ENCODE results near the gene ENG.
"Not testable (repeated sequence)": the region's sequence is repeated elsewhere in the genome, so short reads cannot be mapped to it uniquely, and the experiment has no call there.

ENG gene

GRCh38 chr9:127854184-127854806 is at the start of gene ENG:
Gene ENG, minus strand, starts transcription at chr9:127854658. Its CDS starts 303 bp downstream, at chr9:127854355.
- DNase-seq (ENCODE audit: low read depth in 3 of 3) = peak in 1 of 3 experiments; percentile 15

DNA sequence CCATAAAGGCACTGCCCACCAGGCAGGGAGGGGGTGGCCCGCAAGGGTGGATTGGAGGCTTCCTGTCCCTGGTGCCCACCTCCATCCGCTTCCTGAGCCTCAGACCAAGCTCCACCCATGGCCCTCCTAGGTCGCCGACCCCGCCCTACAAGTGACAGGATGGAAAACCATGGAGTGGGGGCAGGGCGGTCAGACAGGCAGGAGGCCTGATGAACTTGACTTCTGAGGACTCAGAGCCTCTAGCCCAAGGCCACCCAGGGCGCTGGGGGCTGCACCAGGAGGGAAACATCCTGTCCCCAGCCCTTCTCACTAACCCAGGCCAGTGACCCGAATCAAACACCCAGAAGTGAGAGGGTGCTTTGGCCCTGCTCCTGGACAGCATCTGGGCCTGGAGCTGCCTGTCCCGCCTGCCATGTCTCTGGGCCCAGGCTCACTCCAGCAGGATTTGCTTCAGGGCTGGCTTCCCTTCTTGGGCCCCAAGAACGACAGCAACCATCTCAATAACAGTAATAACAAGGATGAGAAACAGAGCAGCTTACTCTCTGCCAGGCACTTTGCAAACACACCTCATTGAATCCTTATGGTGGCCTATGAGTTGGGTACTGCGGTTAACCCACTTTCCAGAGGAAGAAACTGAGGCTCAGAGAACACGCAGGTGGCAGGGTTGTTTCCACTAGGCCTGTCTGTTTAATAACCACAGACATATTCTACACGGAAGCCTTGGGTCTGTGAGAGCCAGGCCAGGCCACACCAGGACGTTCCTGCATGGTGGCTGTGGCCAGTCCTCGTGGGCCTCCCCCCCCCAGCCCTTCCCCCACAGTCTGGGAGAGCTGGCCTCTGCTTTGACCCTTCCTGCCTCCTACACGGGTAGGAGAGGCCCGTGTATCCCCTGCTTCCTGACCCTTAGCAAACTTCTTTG is 49.4 kb upstream of the ENG start:
- DNase-seq (ENCODE audit: low read depth in 3 of 3) = peak in 2 of 3 experiments; percentile 42 to 43

DNA sequence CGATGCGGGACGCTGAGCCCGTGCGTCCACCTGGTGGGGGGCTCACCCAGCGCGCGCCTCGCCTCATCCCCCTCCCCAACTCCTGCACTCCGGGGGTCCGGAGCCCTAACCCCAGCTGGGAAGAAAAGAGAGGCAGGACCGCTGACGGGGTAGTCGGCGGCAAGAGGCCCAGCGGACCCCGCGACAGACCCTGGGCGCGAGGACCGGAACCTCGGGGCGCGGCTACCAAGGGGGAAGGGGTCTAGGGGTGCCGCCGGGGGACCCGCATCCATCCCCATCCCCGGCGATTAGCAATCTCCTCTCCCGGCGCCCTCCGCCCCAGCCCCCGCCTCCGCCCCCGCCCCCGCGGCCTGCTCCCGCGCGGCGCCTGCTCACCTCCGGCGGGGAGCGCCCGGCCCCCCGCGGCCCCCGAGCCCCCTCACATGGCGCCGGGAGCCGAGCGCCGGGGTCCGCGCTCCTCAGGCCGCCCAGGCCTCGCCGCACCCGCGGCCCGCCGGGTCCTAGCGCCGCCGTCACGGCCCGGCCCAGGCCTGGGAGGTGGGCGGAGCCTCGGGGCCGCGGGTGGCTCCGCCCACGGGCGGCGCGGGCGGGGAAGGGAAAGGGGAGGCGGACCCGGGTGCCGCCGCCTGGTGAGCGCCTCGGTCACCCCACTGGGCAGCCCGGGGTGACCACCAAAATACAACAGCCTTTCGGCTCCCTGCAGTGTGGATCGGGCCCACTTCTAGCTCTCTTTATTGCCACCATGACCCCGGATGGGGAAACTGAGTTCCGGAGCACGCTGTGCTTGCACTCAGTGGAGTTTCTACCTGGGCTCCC is 44.9 kb upstream of the ENG start, which contains the start of gene ST6GALNAC6:
Gene ST6GALNAC6 (minus strand): TSS at position 476 of the 816 bp plus-strand sequence. CDS start 1,622 bp downstream, outside the sequence.
- peak; percentile 40 to 71 (median 55) for DNase-seq (ENCODE audit: low read depth in 3 of 3)

DNA sequence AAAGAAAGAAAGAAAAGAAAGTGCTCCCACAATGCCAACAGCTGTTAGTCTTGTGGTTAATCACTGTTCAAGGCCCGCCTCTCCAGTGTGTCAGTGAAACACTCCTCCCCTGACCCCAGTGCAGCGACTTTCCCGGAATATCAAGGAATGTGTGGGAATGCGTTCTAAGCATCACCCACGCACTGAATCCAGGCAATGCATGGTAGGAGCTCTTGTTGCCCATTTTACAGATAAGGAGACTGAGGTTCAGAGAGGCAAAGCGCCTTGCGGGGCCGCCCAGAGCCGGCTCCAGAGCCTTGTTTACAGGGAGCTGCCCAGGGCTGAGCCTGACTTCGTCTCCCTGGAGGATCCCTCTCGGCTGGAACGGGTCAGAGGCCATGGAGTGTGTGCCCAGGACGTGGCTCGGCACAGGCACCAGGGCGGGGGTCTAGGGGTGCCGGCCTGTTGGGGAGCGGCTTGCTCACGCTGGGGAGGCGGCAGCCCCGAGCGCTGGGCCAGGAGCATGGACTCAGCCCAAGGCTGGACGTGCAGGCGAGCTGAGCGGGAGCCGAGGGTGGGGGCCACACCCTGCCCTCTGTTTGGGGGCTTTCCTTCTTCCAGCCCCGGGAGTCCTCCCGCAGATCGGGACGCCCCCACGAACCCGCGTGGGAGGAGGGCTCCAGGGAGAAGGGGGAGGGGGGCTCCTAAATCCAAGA is 44.1 kb upstream of the ENG start:
- no peak for DNase-seq (ENCODE audit: low read depth in 3 of 3)

- DNase-seq (ENCODE audit: low read depth in 3 of 3) = no peak
Observed at GRCh38 chr9:127897193-127897692, 42.8 kb upstream of the ENG start.

DNA sequence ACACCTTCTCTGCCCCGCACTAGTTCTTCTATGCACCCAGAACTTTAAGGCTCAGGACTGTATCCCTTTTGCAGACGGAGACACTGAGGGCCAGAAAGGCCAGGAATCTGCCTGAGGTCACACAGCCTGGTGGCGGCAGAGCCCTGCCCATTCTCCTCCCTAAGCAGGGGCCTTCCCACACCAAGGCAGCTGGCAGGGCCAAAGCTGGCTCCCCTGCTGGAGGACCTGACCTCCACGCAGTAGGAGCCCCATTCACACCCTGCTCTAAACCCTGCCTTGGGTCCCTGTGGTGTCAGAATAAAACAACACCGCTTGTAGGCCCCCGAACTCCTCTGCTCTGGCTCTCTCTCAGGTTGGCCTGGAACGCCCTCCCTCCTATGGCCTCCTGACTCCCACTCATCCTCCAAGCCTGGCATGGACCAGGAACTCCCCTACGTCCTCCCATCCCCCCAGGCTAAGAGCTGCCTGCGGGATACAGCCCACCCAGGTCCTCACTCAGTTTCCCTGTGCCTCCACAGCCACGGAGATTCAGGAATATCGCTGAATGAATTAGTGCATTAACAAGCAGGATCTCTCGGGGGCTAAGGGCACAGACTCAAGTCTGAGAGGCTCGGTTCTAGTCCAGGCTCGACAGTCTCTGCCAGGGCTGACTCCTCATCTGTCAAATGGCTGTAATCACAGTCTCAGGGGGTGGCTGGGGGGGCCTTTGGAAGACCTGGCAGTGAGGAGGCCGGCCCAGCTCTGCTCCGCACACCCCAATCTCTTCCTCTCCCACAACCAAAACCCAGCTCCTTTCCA is 42.1 kb upstream of the ENG start:
- no peak for DNase-seq (ENCODE audit: low read depth in 3 of 3)

DNA sequence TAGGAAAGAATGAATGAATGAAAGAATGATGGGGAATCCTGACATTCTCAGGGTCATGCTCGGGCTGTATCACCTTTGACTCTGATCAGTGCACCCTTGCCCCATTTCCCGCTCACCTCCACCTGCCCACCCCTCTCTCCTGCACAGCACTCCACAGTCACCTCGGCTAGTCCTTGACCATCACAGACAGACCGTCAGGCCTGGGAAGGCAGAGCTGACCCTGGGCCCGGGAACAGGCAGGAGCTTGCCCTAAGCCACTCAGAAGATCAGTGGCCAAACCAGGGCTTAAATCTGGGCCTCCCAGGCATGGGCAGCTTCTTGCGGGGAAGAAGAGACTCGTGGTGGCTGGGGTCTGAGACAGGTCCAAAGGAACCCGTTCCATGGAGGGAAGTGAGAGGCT is 41.4 kb upstream of the ENG start:
- DNase-seq (ENCODE audit: low read depth in 3 of 3) = no peak

DNA sequence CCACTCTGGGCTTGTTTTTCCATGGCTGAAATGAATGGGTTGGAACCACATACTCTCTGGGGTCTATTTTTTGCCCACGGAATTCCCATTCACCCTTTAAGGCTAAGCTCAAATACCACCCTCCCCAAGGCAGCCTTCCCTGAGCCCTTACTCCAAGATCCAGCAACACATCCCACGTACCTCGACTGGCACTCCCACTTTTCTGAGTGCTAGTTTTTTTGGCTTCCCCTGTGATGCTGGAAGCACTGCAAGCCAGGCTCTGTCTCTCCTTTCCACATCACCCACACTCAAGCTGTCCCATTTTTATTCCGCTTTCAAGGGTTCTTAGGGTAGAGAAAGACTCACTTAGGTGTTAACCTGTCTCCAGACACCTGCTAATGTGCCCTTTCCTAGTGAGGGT is 38.9 kb upstream of the ENG start:
- no peak for DNase-seq (ENCODE audit: low read depth in 3 of 3)

DNA sequence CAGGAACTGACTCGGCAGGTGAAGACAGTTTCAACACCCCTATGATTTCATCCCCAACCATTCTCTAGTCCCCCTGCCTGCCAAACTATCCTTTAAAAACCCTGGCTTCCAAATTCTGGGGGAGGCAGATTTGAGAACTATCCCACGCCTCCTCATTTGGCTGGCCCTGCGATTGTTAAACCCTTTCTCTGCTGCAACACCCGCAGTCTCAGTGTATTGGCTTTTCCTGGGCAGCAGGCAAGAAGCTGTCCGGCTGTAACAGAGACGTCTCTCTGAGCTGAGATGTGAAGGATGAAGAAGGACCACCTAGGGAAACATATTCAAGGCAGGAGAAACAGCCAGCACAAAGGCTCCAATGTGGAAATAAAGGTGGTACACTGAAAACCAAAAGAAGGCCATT is 38.4 kb upstream of the ENG start:
- DNase-seq (ENCODE audit: low read depth in 3 of 3) = no peak

GRCh38 chr9:127890053-127890452 is 35.6 kb upstream of the ENG start:
- DNase-seq (ENCODE audit: low read depth in 3 of 3) = no peak

DNA sequence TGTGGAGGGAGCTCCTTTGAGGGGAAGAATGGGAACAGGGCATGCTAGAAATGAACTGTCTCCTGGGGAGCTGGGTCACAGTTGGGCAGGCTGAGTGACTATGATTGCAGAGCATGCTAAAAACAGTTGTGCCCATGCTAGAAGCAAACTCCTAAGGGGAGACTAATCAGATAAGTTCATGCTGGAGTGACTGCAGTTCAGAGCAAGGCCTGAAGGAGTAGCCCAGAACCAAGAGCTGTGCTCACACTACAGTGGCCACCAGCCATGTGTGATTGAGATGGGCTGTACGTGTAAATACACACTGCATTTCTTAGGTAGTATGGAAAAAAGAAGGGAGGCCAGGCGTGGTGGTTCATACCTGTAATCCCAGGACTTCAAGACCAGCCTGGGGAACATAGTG is 33.3 kb upstream of the ENG start:
- DNase-seq (ENCODE audit: low read depth in 3 of 3) = no peak

GRCh38 chr9:127886401-127886972 is 32.0 kb upstream of the ENG start:
- DNase-seq (ENCODE audit: low read depth in 3 of 3) = no peak

DNA sequence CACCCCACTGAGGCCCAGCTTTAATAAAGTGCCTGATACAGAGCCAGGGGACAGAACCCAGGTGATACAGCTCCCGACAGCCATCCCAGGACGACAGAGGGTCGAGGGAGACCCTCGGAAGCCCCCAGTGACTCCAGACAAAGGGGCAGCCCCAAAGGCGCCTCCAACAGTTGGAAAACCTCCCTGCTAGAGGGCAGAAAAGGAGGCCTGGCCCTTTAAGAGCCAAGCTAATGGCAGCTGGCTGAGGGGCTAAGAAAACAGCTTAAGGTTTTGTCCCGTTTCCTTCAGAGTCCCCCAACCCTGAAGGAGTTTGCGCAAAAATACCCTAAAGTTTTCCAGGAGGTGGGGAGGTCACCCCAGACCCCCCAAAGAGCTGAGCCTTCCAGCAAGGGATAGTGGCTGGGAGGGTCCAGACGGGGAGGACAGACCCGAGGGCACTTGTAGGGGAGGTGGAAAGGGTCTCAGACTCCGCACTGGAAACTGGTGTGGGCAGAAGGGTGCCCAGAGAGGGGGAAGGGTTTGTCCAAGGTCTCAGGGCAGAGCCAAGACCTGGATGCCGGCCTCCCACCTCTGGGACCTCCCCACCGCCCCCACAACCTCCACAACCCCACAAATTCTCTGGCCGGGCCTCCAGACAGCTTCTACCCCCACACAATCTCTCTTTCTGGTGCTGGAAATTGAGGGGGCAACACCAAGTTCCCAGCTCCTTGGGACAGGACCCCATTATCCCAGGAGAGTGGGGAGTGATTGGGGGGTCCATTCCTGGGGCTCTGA is 31.2 kb upstream of the ENG start:
- DNase-seq (ENCODE audit: low read depth in 3 of 3) = no peak

DNA sequence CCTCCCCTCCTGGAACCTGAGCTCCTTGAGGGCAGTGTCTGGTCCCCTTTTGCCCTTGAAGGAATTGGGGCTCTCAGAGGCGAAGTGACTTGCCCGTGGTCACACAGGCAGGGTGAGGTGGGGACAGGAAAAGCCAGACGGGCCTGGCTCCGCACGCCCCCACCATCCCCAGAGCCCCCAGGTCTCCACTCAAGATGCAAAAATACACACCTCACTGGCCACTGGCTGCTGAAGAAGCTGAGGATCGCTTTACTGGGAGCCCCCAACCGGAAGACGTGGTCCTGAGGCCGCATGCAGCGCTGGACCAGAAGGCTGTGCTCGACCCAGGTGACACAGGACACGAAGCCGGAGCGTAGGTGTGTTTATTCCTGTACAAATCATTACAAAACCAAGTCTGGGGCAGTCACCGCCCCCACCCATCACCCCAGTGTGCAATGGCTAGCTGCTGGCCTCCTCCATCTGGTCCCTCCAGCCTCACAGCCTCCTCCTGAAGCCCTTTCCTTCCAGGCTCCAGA is 30.6 kb upstream of the ENG start:
- no peak for DNase-seq (ENCODE audit: low read depth in 3 of 3)

DNA sequence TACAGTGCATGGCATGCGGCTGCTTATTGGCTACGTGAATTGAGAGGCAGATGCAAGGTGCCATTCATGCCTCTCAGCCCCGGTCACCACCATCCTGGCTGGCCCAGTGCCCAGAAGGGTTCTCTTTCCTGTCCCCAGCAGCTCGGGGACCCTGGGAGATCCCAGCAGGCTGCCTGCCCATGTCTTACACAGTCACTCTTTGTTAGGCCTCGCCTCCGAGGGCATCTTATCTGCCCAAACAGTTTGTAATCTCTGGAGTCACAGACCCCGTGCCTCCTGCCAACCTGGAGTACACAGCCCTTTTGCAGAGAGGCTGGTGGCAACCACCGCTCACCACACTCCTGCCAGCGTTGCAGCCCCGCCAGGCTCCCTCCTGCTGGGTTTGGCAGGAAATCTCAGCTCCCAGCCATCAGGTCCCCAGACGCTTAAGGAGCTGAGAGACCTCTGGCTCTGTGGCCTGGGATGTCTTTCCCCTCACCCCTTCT is 30.0 kb upstream of the ENG start:
- DNase-seq (ENCODE audit: low read depth in 3 of 3) = no peak

- no peak for DNase-seq (ENCODE audit: low read depth in 3 of 3)
Observed at GRCh38 chr9:127883959-127884358, 29.5 kb upstream of the ENG start.

- DNase-seq (ENCODE audit: low read depth in 3 of 3) = not testable (repeated sequence)
Observed at GRCh38 chr9:127881715-127882114, 27.3 kb upstream of the ENG start.

- no peak for DNase-seq (ENCODE audit: low read depth in 3 of 3)
Observed at GRCh38 chr9:127880143-127880542, 25.7 kb upstream of the ENG start.
